ENCODE data around the gene TWSG1. TPM values are rescaled to one million over a fixed set of nuclear protein-coding genes. Genes with fewer than 3 reads are reported as not detected.

Gene TWSG1
- total RNA-seq, 5 donors from 2014 or later (not counting 1 experiment from before 2014, with no cell fraction given) = 1.8 to 6.2 (median 4.4) TPM

GRCh38 chr18:9356976-9357375 lies 22.4 kb downstream of the TWSG1 start:
- no peak overlapping the region for H3K27ac Mint-ChIP-seq
- H3K4me1 Mint-ChIP-seq = peaks cover 0 to 2% (median 0%) of the 10 kb centered on the region in 3 donors
- DNase-seq (no peak), ATAC-seq (replicated peaks in 1 of 4) (no peak)
- no peak overlapping the region for H3K4me3 Mint-ChIP-seq
- H3K27me3 Mint-ChIP-seq = no peaks in the 10 kb centered on the region
- WGBS (ENCODE audit: insufficient coverage) = 100% methylated on average over 1 of the region's 2 CpGs
- H3K27ac ChIP-seq (ENCODE audit: low read length) = no peak overlapping the region
- H3K9me3 ChIP-seq = no peaks in the 10 kb centered on the region
- CTCF ChIA-PET = no interaction called here
- POLR2A ChIA-PET = interaction anchor here in 1 of 2 donors (0.7 kb wide), 1 partner anchor 15 kb away, joined by 9 read pairs; no protein-coding TSS in a partner anchor
- no peak overlapping the region for H3K4me3 ChIP-seq (ENCODE audit: control insufficient read depth in 1 of 2, extremely low read depth in 1 of 2, low read length in 1 of 2)
- H3K4me1 ChIP-seq (ENCODE audit: control insufficient read depth in 1 of 2, extremely low read depth in 1 of 2, insufficient read depth in 2 of 2, low read length in 2 of 2) = no peaks in the 10 kb centered on the region
- H3K27me3 ChIP-seq (replicated peaks in 1 of 2; ENCODE audit: control insufficient read depth in 2 of 2, extremely low read depth in 1 of 2, insufficient read depth in 2 of 2, low read length in 1 of 2) = no peaks in the 10 kb centered on the region
- H3K36me3 ChIP-seq (ENCODE audit: control insufficient read depth in 2 of 2, extremely low read depth in 1 of 2, insufficient read depth in 1 of 2, low read length in 1 of 2) = peaks cover 0 to 3% of the 10 kb centered on the region in 2 donors
- H3K36me3 Mint-ChIP-seq = peaks cover 18% of the 10 kb centered on the region
- no peaks in the 10 kb centered on the region for H3K9me3 Mint-ChIP-seq

- Histone ChIP-seq H3K36me3 (ENCODE audit: control insufficient read depth in 2 of 2, extremely low read depth in 1 of 2, insufficient read depth in 1 of 2, low read length in 1 of 2) (peaks cover 0 to 9% of the 10 kb centered on the region in 2 donors), H3K4me1 (ENCODE audit: control insufficient read depth in 1 of 2, extremely low read depth in 1 of 2, insufficient read depth in 2 of 2, low read length in 2 of 2) (no peaks in the 10 kb centered on the region), H3K27ac (ENCODE audit: low read length) (no peak overlapping the region), H3K9me3 (no peaks in the 10 kb centered on the region), H3K27me3 (replicated peaks in 1 of 2; ENCODE audit: control insufficient read depth in 2 of 2, extremely low read depth in 1 of 2, insufficient read depth in 2 of 2, low read length in 1 of 2) (no peaks in the 10 kb centered on the region), H3K4me3 (ENCODE audit: control insufficient read depth in 1 of 2, extremely low read depth in 1 of 2, low read length in 1 of 2) (no peak overlapping the region)
- no peak overlapping the region for H3K4me3 Mint-ChIP-seq
- ChIA-PET CTCF (no interaction called here), POLR2A (no interaction called here)
- H3K9me3 Mint-ChIP-seq = no peaks in the 10 kb centered on the region
- H3K36me3 Mint-ChIP-seq = peaks cover 31% of the 10 kb centered on the region
- 90% methylated on average over 2 of the region's 4 CpGs for WGBS (ENCODE audit: insufficient coverage)
- ATAC-seq (replicated peaks in 1 of 4) (no peak), DNase-seq (no peak)
- H3K4me1 Mint-ChIP-seq = no peaks in the 10 kb centered on the region
- H3K27me3 Mint-ChIP-seq = no peaks in the 10 kb centered on the region
- no peak overlapping the region for H3K27ac Mint-ChIP-seq
Measured at GRCh38 chr18:9359796-9360195, 25.2 kb downstream of the TWSG1 start.

GRCh38 chr18:9361191-9361590 lies 26.6 kb downstream of the TWSG1 start:
- POLR2A ChIA-PET = no interaction called here
- no peak for ATAC-seq (replicated peaks in 1 of 4)
- WGBS (ENCODE audit: insufficient coverage) = no CpG with 5 or more reads among the region's 3 CpGs
- H3K27ac ChIP-seq (ENCODE audit: low read length) = no peak overlapping the region
- peaks cover 0 to 9% of the 10 kb centered on the region in 2 donors for H3K36me3 ChIP-seq (ENCODE audit: control insufficient read depth in 2 of 2, extremely low read depth in 1 of 2, insufficient read depth in 1 of 2, low read length in 1 of 2)
- Mint-ChIP-seq H3K36me3 (peaks cover 31% of the 10 kb centered on the region), H3K4me3 (no peak overlapping the region), H3K9me3 (no peaks in the 10 kb centered on the region), H3K4me1 (no peaks in the 10 kb centered on the region), H3K27ac (no peak overlapping the region), H3K27me3 (no peaks in the 10 kb centered on the region)
- CTCF ChIA-PET = no interaction called here
- no peak overlapping the region for H3K4me3 ChIP-seq (ENCODE audit: control insufficient read depth in 1 of 2, extremely low read depth in 1 of 2, low read length in 1 of 2)
- no peaks in the 10 kb centered on the region for H3K9me3 ChIP-seq
- no peak for DNase-seq
- H3K4me1 ChIP-seq (ENCODE audit: control insufficient read depth in 1 of 2, extremely low read depth in 1 of 2, insufficient read depth in 2 of 2, low read length in 2 of 2) = no peaks in the 10 kb centered on the region
- H3K27me3 ChIP-seq (replicated peaks in 1 of 2; ENCODE audit: control insufficient read depth in 2 of 2, extremely low read depth in 1 of 2, insufficient read depth in 2 of 2, low read length in 1 of 2) = no peaks in the 10 kb centered on the region

- no peak overlapping the region for H3K4me3 Mint-ChIP-seq
- Histone ChIP-seq H3K4me3 (ENCODE audit: control insufficient read depth in 1 of 2, extremely low read depth in 1 of 2, low read length in 1 of 2) (no peak overlapping the region), H3K9me3 (no peaks in the 10 kb centered on the region), H3K27ac (ENCODE audit: low read length) (no peak overlapping the region), H3K27me3 (replicated peaks in 1 of 2; ENCODE audit: control insufficient read depth in 2 of 2, extremely low read depth in 1 of 2, insufficient read depth in 2 of 2, low read length in 1 of 2) (no peaks in the 10 kb centered on the region), H3K4me1 (ENCODE audit: control insufficient read depth in 1 of 2, extremely low read depth in 1 of 2, insufficient read depth in 2 of 2, low read length in 2 of 2) (no peaks in the 10 kb centered on the region), H3K36me3 (ENCODE audit: control insufficient read depth in 2 of 2, extremely low read depth in 1 of 2, insufficient read depth in 1 of 2, low read length in 1 of 2) (peaks cover 0 to 9% of the 10 kb centered on the region in 2 donors)
- 100% methylated on average over 1 of the region's 1 CpG for WGBS (ENCODE audit: insufficient coverage)
- no peaks in the 10 kb centered on the region for H3K27me3 Mint-ChIP-seq
- H3K27ac Mint-ChIP-seq = no peak overlapping the region
- DNase-seq (no peak), ATAC-seq (replicated peaks in 1 of 4) (no peak)
- ChIA-PET POLR2A (no interaction called here), CTCF (no interaction called here)
- H3K9me3 Mint-ChIP-seq = no peaks in the 10 kb centered on the region
- H3K4me1 Mint-ChIP-seq = no peaks in the 10 kb centered on the region
- peaks cover 44% of the 10 kb centered on the region for H3K36me3 Mint-ChIP-seq
Measured at GRCh38 chr18:9362869-9363268, 28.3 kb downstream of the TWSG1 start.

GRCh38 chr18:9364242-9364641 lies 29.7 kb downstream of the TWSG1 start:
- 94% methylated on average over 5 of the region's 8 CpGs for WGBS (ENCODE audit: insufficient coverage)
- POLR2A ChIA-PET = no interaction called here
- Histone ChIP-seq H3K36me3 (ENCODE audit: control insufficient read depth in 2 of 2, extremely low read depth in 1 of 2, insufficient read depth in 1 of 2, low read length in 1 of 2) (peaks cover 0 to 9% of the 10 kb centered on the region in 2 donors), H3K4me1 (ENCODE audit: control insufficient read depth in 1 of 2, extremely low read depth in 1 of 2, insufficient read depth in 2 of 2, low read length in 2 of 2) (no peaks in the 10 kb centered on the region), H3K27ac (ENCODE audit: low read length) (no peak overlapping the region), H3K9me3 (no peaks in the 10 kb centered on the region), H3K4me3 (ENCODE audit: control insufficient read depth in 1 of 2, extremely low read depth in 1 of 2, low read length in 1 of 2) (no peak overlapping the region), H3K27me3 (replicated peaks in 1 of 2; ENCODE audit: control insufficient read depth in 2 of 2, extremely low read depth in 1 of 2, insufficient read depth in 2 of 2, low read length in 1 of 2) (no peaks in the 10 kb centered on the region)
- Mint-ChIP-seq H3K36me3 (peaks cover 47% of the 10 kb centered on the region), H3K27ac (no peak overlapping the region), H3K4me3 (no peak overlapping the region), H3K27me3 (no peaks in the 10 kb centered on the region), H3K9me3 (no peaks in the 10 kb centered on the region), H3K4me1 (no peaks in the 10 kb centered on the region)
- DNase-seq (no peak), ATAC-seq (replicated peaks in 1 of 4) (no peak)
- CTCF ChIA-PET = no interaction called here

GRCh38 chr18:9365406-9365805 lies 30.8 kb downstream of the TWSG1 start:
- Mint-ChIP-seq H3K4me1 (no peaks in the 10 kb centered on the region), H3K9me3 (no peaks in the 10 kb centered on the region), H3K4me3 (no peak overlapping the region), H3K27me3 (no peaks in the 10 kb centered on the region), H3K27ac (no peak overlapping the region), H3K36me3 (peaks cover 50% of the 10 kb centered on the region)
- CTCF ChIA-PET = no interaction called here
- H3K27me3 ChIP-seq (replicated peaks in 1 of 2; ENCODE audit: control insufficient read depth in 2 of 2, extremely low read depth in 1 of 2, insufficient read depth in 2 of 2, low read length in 1 of 2) = no peaks in the 10 kb centered on the region
- no peak overlapping the region for H3K4me3 ChIP-seq (ENCODE audit: control insufficient read depth in 1 of 2, extremely low read depth in 1 of 2, low read length in 1 of 2)
- POLR2A ChIA-PET = no interaction called here
- H3K27ac ChIP-seq (ENCODE audit: low read length) = no peak overlapping the region
- DNase-seq (no peak), ATAC-seq (replicated peaks in 1 of 4) (no peak)
- H3K4me1 ChIP-seq (ENCODE audit: control insufficient read depth in 1 of 2, extremely low read depth in 1 of 2, insufficient read depth in 2 of 2, low read length in 2 of 2) = no peaks in the 10 kb centered on the region
- H3K36me3 ChIP-seq (ENCODE audit: control insufficient read depth in 2 of 2, extremely low read depth in 1 of 2, insufficient read depth in 1 of 2, low read length in 1 of 2) = peaks cover 0 to 9% of the 10 kb centered on the region in 2 donors
- 100% methylated on average over 7 of the region's 7 CpGs for WGBS (ENCODE audit: insufficient coverage)
- H3K9me3 ChIP-seq = no peaks in the 10 kb centered on the region

- WGBS (ENCODE audit: insufficient coverage) = 94% methylated on average over 2 of the region's 6 CpGs
- ATAC-seq (replicated peaks in 1 of 4) = no peak
- CTCF ChIA-PET = no interaction called here
Measured at GRCh38 chr18:9366126-9366714, 31.6 kb downstream of the TWSG1 start.

More at GRCh38 chr18:9366126-9366714, 31.6 kb downstream of the TWSG1 start:
- Mint-ChIP-seq H3K27me3 (no peaks in the 10 kb centered on the region), H3K9me3 (no peaks in the 10 kb centered on the region), H3K36me3 (peaks cover 46% of the 10 kb centered on the region), H3K4me1 (no peaks in the 10 kb centered on the region), H3K4me3 (no peak overlapping the region), H3K27ac (no peak overlapping the region)
- no peak overlapping the region for H3K4me3 ChIP-seq (ENCODE audit: control insufficient read depth in 1 of 2, extremely low read depth in 1 of 2, low read length in 1 of 2)
- no peaks in the 10 kb centered on the region for H3K9me3 ChIP-seq
- H3K4me1 ChIP-seq (ENCODE audit: control insufficient read depth in 1 of 2, extremely low read depth in 1 of 2, insufficient read depth in 2 of 2, low read length in 2 of 2) = no peaks in the 10 kb centered on the region
- peaks cover 0 to 9% of the 10 kb centered on the region in 2 donors for H3K36me3 ChIP-seq (ENCODE audit: control insufficient read depth in 2 of 2, extremely low read depth in 1 of 2, insufficient read depth in 1 of 2, low read length in 1 of 2)
- POLR2A ChIA-PET = no interaction called here
- H3K27me3 ChIP-seq (replicated peaks in 1 of 2; ENCODE audit: control insufficient read depth in 2 of 2, extremely low read depth in 1 of 2, insufficient read depth in 2 of 2, low read length in 1 of 2) = no peaks in the 10 kb centered on the region
- DNase-seq = no peak
- no peak overlapping the region for H3K27ac ChIP-seq (ENCODE audit: low read length)
